HG02642 (cell line): ENCODE data around the gene TSKU.
"Not testable (repeated sequence)": the region's sequence is repeated elsewhere in the genome, so short reads cannot be mapped to it uniquely, and the experiment has no call there.

Source experiments
- ATAC-seq: cut with Tn5 transposase; IDR thresholded peaks from one replicate; pipeline ENCODE4 v1.9.1; 2021; ENCODE audit warnings: mild to moderate bottlenecking; ENCODE audit not compliant: unreplicated experiment, poor library complexity

The TSKU gene

GRCh38 chr11:76799066-76799804, 16.1 kb downstream of the TSKU start:
- ATAC-seq = peak; percentile 87

DNA sequence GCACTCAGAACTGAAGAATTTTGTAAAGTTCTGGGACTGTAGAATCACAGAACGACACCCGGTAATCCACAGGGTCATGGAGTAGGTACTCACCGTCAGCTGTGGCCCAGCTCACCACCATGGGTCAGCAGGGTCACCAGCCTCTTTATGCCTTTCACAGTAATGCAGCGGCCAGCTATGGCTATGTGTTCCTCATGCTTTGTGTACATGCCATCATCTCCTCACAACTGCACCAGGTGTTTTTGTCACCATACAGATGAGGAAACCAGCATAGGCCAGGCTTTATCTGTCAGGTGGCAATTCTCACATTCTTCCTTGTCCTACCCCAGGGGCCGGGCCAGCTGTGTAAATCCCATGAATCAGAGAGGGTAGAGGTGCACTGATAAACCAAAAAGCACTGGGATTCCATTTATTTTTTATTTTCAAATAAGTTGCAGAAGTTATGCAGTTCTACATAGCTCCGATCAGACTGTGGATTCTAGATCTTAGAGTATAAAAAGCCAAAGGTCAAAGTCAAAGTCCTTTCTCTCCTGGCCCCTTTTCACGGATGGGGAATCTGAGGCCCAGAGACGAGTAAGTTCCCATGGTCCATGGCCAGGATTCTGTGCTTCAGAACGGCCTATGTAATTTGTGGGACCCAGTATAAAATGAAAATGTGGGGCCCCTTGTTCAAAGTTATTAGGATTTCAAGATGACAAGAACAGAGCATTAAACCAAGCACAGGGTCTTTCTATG, 17.5 kb downstream of the TSKU start:
- no peak for ATAC-seq

GRCh38 chr11:76801225-76801624, 18.1 kb downstream of the TSKU start:
- ATAC-seq = no peak

- no peak for ATAC-seq
Measured at GRCh38 chr11:76801736-76802135, 18.6 kb downstream of the TSKU start.

- no peak for ATAC-seq
Measured at GRCh38 chr11:76802151-76802550, 19.0 kb downstream of the TSKU start.

GRCh38 chr11:76802621-76803020, 19.5 kb downstream of the TSKU start:
- ATAC-seq = no peak

DNA sequence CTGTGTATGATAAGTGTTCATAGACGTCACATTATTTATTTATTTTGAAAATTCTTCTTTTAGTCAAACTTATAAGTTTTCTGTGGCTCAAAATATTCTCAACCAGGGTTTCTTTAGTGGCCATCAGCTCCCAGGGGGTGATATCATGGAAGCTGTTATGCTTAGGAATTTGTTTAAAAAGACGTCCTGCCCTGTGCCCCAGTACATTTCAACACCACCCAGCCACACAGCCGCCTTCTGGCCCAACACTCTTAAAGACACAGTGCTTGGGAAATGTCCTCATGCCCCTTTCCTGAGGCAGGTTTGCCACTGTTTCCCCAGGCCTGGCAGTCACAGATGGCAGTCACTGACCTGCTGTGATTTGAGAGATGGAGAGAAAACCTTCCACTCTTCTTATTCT, 19.9 kb downstream of the TSKU start:
- ATAC-seq = no peak

- no peak for ATAC-seq
Measured at GRCh38 chr11:76803811-76804600, 20.9 kb downstream of the TSKU start.

- no peak for ATAC-seq
Measured at GRCh38 chr11:76805206-76805913, 22.2 kb downstream of the TSKU start.

- no peak for ATAC-seq
Measured at GRCh38 chr11:76806131-76806530, 23.0 kb downstream of the TSKU start.

DNA sequence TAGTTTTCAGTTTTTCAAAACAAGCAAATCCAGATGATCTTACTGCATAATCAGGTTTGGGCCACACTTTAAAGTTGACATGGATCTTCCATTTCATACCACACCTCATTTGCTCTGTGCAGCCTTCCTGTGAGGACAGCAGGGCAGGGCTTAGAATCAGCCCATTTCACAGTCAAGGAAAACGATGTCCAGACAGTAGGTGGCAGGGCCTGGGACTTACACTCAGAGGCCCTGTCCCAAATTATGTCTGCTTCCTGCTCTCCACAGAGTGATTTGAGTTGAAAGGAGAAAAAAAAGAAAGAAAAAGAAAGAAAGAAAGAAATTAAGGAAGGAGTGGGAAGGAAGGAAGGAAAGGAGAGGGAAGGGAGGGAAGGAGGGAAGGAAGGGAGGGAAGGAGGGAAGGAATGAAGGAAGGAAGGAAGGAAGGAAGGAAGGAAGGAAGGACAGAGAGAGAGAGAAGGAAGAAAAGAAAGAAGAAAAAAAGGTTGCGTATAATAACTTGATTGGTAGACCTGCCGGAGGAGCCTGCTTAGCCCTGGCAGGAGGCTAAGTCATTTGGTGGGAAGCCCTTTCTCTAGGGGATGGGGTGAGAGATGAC, 23.6 kb downstream of the TSKU start:
- no peak for ATAC-seq

DNA sequence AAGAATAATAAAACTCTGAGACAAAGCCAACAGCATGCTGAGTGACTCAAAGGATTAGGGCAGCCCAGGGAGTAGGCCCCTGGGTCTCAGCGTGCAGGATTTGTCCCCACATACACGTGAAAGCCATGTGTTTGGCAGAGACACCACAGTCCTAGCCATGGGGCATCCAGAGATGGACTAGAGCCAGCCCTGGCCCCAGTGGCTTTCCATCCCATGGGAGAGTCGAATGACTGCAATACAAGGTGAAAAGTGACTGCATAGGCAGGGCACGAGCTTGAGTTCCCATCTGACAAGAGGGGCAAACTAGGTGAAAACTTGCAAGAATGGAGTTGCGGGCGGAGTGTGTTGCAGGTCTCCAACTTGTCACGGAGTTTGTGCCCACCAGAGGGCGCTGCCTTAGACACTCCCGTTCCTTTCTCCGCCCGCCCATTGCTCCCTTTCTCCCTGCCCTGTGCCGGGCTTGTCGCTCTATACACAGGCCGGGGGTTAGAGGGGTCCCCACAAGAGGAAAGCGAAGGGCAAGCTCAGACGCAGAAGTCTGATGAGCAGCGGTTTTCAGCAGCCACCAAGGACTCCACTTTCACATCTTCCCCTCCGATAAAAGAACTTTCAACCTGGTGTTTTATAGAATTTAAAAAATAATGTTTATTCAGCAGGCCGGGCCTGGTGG, 24.2 kb downstream of the TSKU start:
- ATAC-seq = no peak

DNA sequence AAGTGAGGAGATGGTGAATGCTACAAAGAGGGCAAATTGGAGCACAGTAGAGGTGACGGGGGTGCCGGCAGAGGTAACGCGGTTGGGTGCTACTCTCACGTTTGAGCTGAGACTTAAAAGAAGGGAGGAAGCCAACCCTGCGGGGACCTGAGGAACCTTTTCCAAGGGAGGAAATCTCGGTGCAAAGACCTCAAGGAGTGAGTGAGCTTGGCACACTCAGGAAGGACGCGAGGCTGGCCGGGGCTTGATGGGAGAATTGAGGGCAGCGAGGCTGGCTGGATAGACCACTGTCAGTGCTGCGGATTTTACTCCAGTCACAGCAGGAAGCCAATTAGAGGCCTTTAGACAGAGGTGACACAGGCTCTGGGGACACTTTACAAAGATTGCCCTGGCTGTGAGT, 25.0 kb downstream of the TSKU start:
- no peak for ATAC-seq

- ATAC-seq = no peak
Measured at GRCh38 chr11:76808996-76809395, 25.8 kb downstream of the TSKU start.

DNA sequence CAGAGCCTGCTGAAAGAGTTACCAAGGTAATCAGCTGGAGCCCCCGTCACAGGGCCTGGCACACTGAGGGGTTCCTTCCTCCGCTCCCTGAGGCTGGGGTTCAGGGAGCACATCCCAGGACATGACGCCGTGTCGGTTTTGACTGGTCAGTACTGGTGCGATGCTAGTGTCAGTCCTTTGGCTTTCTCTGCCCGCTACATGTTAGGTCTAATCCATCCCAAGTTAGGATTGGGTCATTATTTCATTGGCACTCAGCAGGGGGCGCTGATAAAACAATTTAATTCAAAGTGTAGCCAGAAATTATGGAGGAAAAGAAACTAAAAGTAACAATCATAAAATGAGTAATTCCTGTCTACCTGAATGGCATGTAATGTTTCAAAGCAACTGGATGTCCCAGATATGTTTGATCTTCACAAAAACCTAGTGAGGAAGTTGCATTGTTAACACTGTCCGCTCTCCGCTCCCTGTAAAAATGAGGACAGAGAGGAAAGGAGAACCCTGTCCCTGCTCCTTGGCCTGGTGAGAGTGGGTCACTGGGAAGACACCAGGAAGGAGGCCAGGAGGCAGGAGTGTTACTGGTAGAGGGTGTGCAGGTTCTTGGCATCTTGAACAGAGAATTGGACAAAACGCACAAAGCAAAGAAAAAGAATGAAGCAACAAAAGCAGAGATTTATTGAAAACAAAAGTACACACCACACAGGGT, 27.1 kb downstream of the TSKU start:
- ATAC-seq = no peak

- ATAC-seq = no peak
Measured at GRCh38 chr11:76811259-76811658, 28.1 kb downstream of the TSKU start.

GRCh38 chr11:76814414-76814813, 31.3 kb downstream of the TSKU start:
- ATAC-seq = no peak

- ATAC-seq = not testable (repeated sequence)
Measured at GRCh38 chr11:76815678-76816077, 32.5 kb downstream of the TSKU start.

DNA sequence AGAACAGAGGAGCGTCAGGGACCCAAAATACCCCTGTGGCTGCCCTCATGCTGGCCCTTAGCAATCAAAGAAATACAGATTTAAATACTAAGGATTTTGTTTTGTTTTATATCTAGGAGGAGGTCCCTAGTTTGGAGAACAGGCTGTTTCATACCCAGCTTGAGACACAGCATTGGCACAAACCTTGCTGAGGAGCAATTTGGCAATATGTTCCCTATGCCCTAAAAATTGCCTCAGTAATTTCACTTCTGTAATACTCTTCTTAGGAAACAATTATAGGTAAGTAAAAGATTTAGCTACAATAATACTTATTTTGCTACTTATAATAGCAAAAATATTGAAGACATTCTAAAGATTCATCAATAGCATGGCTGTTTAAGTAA, 37.0 kb downstream of the TSKU start:
- no peak for ATAC-seq
